GM19035 (cell line): ENCODE data around the gene MAP3K14.

ENCODE experiments used
- ATAC-seq: cut with Tn5 transposase; IDR thresholded peaks from one replicate; pipeline ENCODE4 v1.9.1; 2021; ENCODE audit not compliant: unreplicated experiment

The MAP3K14 gene

DNA sequence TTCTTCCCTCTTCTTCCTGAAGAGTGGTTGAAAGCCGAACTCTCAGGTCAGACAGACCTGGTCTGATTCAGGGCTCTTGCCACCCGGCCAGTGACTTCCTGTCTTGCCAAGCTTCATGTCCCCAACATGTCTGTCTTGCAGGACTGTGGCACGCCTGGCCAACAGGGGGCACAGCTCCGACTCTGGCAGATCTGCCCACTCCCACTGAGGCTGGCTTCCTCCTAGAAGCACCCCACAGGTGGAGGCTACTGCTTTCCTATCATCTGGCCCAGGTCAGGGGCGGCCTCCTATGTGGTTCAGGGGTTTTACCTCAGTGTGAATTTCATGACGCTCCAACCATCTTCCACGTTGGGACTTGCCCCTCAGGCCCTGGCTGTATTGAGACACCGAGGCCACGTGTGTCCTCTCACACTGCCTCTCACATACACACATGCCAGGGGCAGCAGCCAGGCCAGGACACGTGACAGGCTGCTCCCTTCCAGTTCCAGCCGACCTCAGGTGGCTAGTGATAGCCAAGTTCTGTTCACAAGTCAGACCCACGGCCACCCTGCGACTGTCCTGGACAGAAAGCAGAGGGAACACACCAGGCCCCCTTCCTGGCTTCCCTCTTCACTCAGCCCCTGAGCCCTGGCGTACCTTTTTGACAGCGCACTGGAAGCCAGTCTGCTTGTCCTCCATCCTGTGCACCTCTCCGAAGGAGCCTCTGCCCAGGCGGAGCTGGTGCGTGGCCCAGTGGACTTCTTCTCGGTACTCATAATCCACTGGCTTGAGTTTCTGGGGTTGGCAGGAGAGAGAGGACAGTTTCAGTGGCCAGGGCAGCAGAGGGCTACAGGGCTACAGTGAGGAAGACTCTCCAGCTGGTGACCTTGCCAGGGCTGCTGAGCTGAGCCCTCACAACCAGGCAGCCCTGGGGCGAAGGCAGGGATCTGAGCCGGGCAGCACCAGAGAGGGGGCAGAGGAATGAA is 32.4 kb downstream of the MAP3K14 start:
- ATAC-seq, result no peak

DNA sequence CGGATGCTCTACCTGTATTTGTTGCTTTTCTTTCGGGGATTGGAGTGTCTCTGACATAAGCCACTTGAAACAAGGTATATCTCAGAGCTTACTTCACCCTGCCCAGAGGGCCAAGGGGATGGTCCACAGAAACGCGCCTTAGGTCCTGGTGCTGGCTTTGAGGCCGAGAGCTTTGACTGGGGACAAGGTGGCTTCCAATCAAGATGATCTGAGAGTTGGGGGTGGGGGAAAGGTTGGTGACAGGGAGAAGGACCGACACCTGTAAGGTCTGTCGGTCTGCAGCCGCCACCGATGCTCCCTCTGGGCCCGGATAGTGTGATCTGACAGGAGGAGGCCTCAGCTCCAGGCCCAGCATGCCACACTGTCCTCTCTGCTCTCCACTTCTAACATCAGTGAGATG is 33.1 kb downstream of the MAP3K14 start:
- no peak for ATAC-seq

DNA sequence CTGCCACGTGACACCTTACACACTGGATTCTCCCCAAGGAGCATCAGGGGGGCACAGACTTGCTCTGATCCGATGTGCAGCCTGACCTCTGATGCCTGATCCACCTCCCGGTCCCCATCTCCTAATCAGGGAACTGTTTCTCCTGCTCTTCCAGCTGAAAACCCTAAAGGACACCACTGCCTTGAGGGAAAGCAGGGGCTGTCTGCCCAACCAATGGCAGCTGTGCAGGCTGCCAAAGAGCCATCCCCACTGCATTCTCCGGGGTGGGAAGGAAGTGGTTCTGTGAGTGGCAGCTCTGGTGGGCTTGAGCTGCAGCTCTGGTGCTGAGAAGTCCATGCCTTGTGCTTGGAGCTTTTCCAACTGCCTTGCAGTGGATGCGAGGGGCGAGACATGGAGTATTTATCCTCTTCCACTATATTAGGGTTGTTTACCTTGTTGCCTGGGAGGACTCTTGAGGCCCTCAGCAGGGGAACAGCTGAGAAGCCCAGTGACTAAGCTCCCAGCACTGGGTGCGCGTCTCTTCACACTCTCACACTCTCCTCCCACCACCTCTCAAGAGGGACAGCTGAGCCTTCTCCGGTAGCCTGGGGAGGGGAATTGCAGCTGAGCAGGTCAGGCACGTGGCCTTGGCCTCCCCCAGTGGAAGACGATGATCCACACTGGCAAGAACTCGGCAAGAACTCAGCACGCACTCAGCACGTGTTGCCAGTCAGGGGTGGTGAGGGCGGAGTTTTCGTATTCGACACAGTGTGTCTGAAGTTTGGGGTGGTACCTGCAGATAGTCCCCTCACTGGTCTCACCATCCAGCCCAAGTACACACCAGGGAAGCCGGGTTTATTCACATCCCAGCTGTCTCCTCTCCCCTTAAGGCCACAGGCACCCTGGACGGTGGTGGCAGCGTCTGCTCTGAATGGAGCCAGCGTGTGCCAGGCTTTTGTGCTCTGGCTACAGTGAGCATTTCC is 33.9 kb downstream of the MAP3K14 start:
- no peak for ATAC-seq

- no peak for ATAC-seq
Measured at GRCh38 chr17:45279898-45280297, 36.9 kb downstream of the MAP3K14 start.

DNA sequence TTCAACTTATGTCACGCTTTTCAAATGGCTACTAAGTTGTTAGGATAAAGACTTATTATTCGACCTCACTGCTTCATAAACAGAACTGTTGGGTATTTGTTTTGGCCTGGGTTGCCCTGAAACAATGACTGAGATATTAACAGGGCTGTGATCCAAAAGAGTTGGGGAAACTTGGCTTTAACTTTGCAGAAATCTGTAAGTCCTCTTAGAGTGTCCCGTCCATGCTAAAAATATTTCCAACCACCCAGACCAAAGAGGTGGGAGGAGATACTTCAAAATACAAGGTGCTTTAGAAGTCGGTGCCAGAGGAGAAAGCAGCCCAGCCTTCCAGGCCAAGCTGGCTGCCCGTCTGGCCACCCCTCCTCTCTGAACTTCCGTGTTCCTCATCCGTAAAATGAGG is 38.8 kb downstream of the MAP3K14 start:
- no peak for ATAC-seq

- peak; percentile 50 for ATAC-seq
Measured at GRCh38 chr17:45277216-45277849, 39.5 kb downstream of the MAP3K14 start.

DNA sequence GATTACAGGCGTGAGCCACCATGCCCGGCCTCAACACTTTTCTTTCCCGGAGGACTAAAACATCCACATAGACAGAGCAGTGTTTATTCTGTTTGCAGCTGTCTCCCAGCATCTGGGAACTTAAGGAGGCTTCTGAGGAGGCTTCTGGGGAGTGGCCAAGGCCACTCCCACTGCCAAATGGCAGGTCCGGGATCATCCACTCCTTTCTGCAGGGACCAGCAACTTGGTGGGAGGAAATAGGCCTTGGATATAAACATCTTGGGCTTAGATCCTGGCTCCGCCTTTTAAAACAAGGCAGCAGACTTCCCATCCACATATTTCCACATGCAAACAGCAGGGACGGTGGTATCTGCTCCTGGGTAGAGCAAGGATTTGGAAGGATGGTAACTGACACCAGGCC is 40.8 kb downstream of the MAP3K14 start:
- no peak for ATAC-seq

DNA sequence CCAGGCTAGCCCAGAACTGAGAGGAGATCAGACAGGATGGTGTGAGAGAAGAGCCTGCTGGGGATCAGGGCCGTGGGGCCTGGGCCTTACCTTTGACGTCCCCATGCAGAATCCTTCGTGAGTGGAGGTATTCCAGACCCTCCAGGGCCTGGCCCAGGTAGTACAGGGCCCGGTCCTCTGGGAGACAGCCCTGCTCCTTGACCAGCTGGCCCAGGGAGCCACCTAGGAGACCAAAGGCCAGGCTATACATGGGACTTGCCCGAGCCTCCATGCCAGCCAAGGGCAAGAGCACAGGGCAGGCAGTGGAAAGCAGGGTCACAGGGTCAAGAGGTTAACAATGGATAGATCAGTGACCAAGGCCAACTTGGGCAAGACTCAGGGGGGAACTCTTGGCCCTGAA is 42.8 kb downstream of the MAP3K14 start:
- no peak for ATAC-seq

GRCh38 chr17:45273551-45273957 is 43.3 kb downstream of the MAP3K14 start:
- ATAC-seq, result no peak

DNA sequence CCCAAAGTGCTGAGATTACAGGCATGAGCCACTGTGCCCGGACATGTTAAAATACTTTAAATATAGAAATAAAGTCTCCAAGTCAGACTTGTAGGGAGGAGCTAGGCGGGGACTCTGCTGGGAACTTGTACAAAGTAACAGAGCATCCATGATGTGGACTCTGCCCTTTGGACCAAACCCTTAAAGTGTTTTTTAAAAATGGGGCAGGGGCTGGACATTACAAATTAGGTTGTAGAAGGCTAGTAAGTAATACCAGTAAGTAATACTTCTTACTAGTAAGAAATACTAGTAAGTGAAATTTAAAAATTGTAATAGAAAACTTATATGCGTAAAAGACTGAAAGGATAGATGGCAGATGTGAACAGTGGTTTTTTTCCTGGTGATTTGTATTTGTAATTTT is 45.2 kb downstream of the MAP3K14 start:
- ATAC-seq, result no peak

GRCh38 chr17:45270828-45271418 is 45.9 kb downstream of the MAP3K14 start:
- ATAC-seq, result no peak

GRCh38 chr17:45269912-45270311 is 46.9 kb downstream of the MAP3K14 start:
- ATAC-seq, result no peak

DNA sequence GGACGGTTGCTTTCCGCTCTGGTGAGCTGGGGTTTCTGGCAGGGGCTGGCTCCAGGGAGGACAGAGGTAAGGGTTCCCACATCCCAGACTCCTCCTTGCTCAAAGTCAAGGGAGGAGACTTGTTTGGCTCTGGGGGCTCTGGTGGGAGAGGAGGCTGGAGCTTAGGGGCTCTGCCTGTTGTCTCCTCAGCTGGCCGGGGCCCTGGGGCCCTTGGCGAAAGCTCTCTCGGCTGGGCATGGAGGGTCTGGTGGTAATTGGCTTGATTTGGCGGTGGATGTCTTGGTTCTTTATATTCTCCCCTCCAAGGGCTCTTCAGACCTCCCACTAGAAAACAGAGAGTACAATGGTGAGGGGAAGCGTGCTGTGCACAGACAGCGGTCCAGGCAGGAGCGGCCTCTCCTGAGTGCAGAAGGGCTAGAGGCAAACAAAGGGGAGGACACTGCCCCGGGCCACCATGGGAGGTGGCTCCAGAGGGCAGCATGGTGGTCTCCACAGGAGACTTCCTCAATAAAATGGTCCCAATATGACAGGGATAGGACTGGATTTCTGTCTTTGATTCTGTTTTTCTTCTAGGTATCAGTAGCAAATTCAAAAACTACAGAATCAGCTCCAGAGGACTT is 49.3 kb downstream of the MAP3K14 start:
- no peak for ATAC-seq

- ATAC-seq, result no peak
Measured at GRCh38 chr17:45266372-45266926, 50.4 kb downstream of the MAP3K14 start.

GRCh38 chr17:45265821-45266220 is 51.0 kb downstream of the MAP3K14 start:
- ATAC-seq, result no peak

DNA sequence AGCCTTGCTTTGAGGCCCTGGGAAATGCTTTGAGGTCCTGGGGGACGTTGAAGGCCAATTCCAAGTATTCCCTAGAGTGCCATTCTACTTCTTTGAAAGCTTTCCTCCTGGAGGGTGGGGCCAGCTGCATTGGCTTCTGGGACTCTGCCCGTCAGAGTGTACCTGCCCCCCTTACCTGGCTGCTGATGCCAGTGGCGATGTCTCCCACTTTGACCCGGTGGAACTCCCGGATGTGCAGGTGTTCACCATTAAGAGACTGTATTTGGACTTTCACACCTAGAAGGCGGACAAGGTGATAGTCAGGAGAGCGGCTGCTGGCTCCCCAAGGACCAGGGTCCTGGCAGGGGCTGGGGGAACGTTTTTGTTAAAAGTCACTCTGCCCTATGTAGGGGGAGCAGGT is 51.8 kb downstream of the MAP3K14 start:
- ATAC-seq, result no peak

- no peak for ATAC-seq
Measured at GRCh38 chr17:45264430-45264829, 52.4 kb downstream of the MAP3K14 start.

- ATAC-seq, result no peak
Measured at GRCh38 chr17:45263477-45263860, 53.4 kb downstream of the MAP3K14 start.

DNA sequence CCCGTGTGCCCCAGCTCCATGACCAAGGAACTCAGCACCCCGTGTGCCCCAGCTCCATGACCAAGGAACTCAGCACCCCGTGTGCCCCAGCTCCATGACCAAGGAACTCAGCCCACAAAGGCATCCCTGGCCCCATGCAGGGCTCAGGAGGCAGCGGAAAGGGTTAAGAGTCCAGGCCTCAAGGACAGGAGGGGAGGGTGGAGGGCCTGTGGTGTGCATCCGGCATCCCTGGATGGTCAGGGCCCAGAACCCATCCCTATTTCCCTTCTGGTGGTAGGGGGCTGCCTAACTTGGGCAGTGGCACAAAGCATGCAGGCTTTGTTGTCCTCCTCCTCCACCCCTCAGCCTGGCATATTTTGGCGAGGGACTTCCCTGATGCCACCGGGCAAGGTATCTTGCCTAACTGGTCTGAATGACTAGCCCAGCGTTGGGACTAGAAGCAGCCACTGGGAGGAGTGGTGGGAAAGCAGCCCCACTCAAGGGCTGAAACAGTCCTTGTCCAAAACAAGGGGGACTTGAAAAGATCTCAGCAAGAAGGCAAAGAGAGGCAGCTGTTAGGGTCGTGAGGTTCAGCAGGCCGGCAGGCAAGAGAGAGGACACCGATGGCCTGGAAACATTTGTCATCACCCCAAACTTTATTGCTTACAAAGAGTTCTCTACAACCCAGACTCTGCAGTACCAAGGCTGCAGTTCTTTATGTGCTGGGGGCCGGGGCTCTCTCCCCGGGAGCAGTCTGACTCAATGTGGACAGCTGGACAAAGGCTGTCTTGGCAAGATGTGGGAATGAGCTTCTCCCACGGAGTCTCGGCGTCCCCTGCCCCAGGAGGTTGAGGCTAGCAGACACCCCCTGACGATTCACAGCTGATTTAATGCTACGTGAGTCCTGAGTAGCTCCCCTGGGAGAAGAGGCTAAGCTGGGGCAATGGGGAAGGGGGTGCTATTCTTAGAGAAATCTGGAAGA is 54.0 kb downstream of the MAP3K14 start:
- no peak for ATAC-seq
